ENCODE data around the gene GTPBP4.
"Not testable (repeated sequence)": the region's sequence is repeated elsewhere in the genome, so short reads cannot be mapped to it uniquely, and the experiment has no call there.

GTPBP4 gene

DNA sequence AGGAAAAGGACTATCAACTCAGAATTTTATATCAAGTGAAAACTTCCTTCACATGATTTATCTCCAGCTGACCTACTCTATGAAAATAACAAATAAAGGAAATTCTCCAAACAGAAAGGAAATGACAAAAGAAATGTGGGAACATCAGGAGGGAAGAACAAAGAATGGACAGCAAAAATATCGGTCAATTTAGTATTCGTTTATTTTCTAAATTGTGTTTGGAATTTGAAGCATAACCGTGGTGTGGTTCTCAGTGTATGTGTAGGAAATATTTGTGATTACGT, 76.7 kb downstream of the GTPBP4 start:
- DNase-seq (ENCODE audit: insufficient read length, low spot score), result no peak
- TF ChIP-seq, protein P1, sequence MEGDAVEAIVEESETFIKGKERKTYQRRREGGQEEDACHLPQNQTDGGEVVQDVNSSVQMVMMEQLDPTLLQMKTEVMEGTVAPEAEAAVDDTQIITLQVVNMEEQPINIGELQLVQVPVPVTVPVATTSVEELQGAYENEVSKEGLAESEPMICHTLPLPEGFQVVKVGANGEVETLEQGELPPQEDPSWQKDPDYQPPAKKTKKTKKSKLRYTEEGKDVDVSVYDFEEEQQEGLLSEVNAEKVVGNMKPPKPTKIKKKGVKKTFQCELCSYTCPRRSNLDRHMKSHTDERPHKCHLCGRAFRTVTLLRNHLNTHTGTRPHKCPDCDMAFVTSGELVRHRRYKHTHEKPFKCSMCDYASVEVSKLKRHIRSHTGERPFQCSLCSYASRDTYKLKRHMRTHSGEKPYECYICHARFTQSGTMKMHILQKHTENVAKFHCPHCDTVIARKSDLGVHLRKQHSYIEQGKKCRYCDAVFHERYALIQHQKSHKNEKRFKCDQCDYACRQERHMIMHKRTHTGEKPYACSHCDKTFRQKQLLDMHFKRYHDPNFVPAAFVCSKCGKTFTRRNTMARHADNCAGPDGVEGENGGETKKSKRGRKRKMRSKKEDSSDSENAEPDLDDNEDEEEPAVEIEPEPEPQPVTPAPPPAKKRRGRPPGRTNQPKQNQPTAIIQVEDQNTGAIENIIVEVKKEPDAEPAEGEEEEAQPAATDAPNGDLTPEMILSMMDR (IDR thresholded peaks at IDR 0.05; ENCODE audit: insufficient read depth, missing control alignments), result no peak
- FAIRE-seq, result no peak

DNA sequence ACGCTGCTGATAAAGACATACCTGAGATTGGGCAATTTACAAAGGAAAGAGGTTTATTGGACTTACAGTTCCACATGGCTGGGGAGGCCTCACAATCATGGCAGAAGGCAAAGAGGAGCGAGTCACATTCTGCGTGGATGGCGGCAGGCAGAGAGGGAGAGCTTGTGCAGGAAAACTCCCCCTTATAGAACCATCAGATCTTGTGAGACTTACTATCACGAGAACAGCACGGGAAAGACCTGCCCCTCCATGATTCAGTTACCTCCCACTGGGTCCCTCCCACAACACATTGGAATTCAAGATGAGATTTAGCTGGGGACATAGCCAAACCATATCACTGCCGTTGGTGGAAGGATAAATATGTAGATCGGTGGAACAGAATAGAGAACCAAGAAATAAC, 78.5 kb downstream of the GTPBP4 start:
- not testable (repeated sequence) for DNase-seq (ENCODE audit: insufficient read length, low spot score); FAIRE-seq

DNA sequence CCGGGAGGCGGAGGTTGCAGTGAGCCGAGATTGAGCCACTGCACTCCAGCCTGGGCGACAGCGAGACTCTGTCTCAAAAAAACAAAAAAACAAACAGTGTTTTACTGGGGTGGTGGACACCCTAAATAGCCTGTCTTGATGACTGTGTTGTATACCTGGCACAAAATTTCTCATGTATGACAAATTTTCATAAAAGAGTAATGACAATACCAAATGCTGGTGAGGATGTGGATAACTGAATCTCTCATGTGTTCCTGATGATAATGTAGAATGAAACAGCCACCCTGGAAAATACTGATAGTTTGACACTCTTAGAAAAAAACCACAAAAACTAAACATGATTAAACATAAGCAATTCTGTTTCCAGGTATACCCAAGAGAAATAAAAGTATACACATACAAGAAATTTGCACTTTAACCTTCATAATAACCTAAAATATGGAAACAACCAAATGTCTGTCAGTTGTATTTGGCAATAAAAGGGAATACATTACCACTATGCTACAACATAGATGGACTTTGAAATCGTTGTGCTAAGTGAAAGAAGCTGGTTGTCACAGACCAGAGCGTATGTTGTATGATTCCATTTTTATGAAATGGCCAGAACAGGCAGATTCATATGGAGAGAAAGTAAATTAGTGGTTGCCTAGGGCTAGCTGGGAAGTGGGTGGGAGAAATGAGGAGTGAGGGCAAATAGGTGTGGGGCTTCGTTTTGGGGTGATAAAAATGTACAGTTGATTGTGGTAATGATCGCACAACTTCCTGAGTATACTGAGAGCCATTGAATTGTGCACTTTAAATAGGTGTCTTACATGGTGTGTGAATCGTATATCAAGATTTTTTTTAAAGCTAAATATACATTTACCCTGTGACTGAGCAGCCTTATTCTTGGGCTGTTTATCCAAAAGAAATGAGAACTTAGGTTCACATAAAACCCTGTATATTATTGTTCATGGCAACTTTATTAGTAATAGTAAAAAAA, 80.4 kb downstream of the GTPBP4 start:
- TF ChIP-seq, protein P1 (IDR thresholded peaks at IDR 0.05; ENCODE audit: insufficient read depth, missing control alignments), result no peak
- peak; percentile 35 for FAIRE-seq

More for the DNA sequence above, 80.4 kb downstream of the GTPBP4 start:
- no peak for DNase-seq (ENCODE audit: insufficient read length, low spot score)
